Iris pigment epithelial cell (primary cell): Measurements from ENCODE around the gene LRRC45.
A peak's percentile ranks its signal among the peaks of the same experiment; 100 is the strongest.

Source experiments
- DNase-seq: peaks from one replicate; pipeline ENCODE4 v3.0.0-alpha.2; 2011; ENCODE audit warnings: low read depth

LRRC45 gene

DNA sequence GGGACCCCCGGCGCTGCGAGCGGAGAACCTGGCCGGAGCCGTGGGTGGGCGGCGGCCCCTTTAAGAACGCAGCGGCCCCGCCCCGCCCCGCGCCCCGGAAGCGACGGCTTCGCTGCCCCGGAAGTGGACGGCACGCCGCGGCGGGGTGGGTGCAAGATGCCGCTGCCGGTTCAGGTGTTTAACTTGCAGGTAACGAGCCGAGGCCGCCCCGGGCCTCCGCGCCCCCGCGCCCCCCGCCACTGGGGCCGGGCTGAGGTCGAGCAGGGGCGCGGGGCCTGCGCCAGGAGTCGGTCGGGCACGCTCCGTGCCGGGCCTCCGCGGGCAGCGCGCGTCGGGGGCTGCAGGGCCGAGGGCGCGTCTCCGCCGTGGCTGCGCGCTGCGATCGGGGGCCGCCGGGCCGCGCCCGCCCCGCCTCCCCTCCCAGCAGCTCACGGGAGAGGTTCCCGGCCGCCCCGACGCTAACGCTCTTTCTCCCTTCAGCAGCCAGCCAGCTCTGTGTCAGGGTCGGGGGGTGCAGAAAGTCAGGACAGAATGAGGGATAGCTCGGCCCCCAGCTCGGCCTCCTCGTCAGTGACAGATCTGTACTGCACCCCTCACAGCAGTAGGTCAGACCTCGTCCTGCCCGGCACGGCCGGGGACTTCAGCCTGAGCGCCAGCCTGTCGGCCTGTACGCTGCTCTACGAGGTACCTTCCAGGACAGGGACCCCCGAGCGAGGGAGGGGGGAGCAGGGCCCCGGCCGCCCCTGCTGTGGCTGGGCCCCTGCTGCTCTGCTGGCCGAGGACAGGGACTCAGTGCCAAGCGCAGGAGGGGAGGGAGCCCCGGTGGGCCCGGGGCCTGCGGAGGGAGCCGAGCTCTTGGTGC lies 28.9 kb downstream of the LRRC45 start, which contains the start of the genes GPS1 and RFNG:
TSS of gene GPS1 (plus strand) at position 123 of the 862 bp plus-strand sequence. CDS start at position 157, 34 bp downstream.
TSS of gene RFNG (minus strand) at position 36 of the 862 bp plus-strand sequence. CDS start 45 bp downstream, outside the sequence.
- peak; percentile 63 for DNase-seq

DNA sequence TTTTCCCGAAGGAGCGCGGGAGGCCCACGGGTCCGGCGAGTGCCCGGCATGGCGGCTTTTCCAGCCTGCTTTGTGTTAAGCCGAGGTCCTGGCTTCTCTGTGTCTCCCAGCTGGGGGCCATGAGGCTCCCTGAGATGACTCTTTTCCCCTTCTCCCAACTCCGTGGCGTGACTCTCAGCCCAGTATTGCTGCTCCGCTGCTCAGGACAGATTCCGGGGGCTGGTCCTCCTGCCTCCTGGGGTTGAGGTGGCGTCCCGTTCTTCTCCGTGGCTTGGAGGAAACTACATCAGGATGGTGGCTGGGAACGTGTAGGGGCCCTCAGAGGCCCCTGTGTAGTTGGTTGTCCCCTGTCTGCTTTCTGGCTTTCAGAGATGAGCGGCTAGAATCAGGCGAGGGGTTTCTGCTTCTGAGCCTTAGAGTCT lies 29.5 kb downstream of the LRRC45 start:
- no peak for DNase-seq

- no peak for DNase-seq
Measured at GRCh38 chr17:82053130-82053529, 30.0 kb downstream of the LRRC45 start.

GRCh38 chr17:82053556-82054263 lies 30.6 kb downstream of the LRRC45 start:
- no peak for DNase-seq

DNA sequence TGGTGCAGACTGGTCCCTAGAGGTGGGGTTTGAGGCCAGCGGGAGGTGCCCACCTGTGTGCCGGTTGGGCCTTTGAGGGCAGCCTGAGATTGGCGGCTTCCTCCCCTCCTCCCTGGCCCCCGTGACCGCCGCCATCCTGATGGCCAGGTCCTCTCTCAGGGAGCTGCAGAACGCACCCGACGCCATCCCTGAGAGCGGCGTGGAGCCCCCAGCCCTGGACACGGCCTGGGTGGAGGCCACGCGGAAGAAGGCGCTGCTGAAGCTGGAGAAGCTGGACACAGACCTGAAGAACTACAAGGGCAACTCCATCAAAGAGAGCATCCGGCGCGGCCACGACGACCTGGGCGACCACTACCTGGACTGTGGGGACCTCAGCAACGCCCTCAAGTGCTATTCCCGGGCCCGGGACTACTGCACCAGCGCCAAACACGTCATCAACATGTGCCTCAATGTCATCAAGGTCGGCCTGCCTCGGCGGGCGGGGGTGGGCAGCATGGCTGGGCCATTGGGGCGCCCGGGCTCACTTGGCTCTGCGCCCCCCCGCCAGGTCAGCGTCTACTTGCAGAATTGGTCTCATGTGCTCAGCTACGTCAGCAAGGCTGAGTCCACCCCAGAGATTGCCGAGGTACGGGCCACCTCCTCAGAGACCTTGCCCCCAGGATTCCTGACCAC lies 31.4 kb downstream of the LRRC45 start:
- no peak for DNase-seq

- DNase-seq, result no peak
Measured at GRCh38 chr17:82055023-82055964, 32.2 kb downstream of the LRRC45 start.

DNA sequence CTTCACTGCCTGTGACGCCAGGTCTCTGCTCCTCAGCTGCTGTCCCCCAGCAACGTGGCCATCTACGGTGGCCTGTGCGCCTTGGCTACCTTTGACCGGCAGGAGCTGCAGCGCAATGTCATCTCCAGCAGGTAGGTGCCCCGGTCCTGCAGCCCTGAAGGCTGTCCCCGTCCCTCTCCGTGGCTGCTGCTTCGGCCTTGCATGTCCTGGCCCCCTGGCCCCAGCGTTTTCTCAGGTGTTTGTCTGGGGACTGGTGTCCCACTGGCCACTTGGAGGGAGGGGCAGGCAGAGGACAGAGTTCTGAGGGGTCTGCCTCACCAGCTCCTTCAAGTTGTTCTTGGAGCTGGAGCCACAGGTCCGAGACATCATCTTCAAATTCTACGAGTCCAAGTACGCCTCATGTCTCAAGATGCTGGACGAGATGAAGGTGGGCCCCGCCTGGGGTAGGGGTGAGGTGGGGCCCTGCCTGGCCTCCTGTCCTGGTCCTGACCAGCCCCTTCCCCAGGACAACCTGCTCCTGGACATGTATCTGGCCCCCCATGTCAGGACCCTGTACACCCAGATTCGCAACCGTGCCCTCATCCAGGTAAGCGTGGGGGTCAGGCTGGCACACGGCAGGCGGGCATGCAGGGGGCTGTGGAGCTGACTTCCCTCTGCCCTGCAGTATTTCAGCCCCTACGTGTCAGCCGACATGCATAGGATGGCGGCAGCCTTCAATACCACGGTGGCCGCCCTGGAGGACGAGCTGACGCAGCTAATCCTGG lies 33.0 kb downstream of the LRRC45 start:
- DNase-seq, result no peak

GRCh38 chr17:82056729-82057621 lies 33.9 kb downstream of the LRRC45 start:
- DNase-seq, result no peak

- no peak for DNase-seq
Measured at GRCh38 chr17:82058230-82058854, 35.2 kb downstream of the LRRC45 start.

DNA sequence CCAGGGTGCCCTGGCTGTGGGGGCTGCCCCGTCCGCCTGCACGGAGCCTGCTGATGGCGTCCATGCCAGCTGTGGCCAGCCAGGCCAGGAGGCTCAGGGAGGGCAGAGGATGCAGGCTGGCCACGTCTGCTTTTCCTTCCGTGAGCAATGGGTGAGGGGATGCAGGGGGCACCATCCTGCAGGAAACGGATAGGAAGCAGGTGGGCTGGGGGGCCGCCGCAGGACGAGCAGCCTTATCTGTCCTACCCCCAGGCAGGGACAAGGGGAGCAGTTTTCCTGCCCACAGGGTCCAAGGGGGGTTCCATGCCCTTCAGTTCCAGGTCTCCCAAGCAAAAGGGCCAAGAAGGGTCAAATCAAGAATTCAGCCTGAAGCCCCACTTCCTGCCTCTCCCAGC lies 35.7 kb downstream of the LRRC45 start:
- no peak for DNase-seq

- DNase-seq, result no peak
Measured at GRCh38 chr17:82059272-82060000, 36.3 kb downstream of the LRRC45 start.

DNA sequence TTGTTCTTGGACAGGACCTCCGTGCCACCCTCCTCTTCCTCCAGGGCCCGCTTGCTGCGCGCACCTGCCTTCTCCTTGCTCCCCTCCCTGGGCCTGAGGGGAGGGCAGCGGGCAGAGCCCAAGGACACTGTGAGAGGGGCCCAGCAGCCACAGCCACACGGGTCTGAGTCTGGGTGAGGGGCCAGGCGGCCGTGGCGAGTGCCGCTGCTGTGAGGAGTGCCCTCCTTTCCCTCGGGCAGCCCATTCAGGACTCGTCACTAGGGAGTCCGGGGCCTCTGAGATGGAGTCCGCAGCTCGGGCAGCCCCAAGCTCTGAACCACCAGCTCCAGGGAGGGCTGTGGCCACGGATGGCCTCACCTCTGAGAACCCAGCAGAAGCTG lies 36.9 kb downstream of the LRRC45 start:
- no peak for DNase-seq

DNA sequence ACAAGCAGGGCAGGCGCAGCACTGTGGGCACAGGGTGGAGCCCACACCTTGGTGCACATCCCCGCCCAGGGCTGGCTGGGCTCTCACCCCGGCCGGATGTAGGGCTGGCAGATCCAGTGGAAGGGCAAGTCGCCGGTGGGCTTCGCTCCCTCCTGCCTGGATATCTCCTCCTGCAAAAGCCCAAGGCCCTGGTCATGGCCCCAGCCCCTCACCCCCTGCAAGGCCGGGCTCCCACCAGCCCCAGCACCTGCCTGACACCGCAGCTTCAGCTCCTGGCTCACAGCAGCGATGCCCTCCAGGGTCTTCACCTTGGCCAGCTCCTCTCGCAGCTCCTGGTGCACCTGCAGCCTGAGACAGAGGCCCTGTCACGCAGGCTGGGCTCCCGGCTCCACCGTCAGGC lies 37.5 kb downstream of the LRRC45 start:
- no peak for DNase-seq

GRCh38 chr17:82061047-82061925 lies 38.2 kb downstream of the LRRC45 start:
- DNase-seq, result no peak

DNA sequence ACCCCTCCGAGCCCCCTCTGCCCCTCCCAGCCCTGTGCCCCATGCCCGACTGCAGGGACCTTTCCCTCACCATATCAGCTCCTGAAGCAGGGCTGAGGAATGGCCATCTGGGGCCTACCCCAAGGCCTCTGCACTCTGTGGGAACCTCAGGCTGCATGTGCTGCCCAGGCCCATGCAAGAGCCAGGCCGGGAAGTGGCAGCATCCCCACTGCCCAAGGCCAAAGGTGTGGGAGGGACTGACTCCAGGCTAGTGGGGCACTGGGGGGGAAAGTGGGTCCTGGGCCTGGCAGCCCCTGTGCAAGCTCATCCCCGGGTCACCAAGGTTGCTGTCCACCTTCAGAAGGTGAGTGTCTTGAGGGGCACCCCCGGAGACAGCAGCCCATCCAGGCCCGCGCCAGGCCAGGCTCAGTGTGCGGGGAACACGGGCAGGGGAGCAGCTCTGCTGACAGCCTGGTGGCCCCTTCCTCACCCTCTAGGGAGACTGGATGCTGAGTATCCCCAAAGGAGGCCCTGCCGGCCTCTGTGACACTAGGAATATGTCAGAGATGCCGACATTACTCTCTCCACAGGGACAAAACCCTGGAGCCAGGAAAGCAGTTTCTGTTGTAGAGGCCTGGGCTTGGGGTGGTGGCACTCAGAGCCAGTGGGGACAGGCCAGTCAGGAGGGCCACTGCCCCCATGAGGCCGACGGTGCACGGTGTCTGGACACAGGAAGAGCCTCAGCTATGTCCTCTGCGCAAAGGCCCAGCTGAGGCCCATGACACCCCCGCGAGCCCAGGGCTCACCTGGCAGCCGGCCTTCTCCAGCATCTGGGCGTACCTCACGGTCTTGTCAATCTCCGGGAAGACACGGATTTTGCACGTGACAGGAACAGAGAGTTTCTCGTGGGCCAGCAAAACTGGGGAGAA lies 39.2 kb downstream of the LRRC45 start:
- DNase-seq, result no peak

DNA sequence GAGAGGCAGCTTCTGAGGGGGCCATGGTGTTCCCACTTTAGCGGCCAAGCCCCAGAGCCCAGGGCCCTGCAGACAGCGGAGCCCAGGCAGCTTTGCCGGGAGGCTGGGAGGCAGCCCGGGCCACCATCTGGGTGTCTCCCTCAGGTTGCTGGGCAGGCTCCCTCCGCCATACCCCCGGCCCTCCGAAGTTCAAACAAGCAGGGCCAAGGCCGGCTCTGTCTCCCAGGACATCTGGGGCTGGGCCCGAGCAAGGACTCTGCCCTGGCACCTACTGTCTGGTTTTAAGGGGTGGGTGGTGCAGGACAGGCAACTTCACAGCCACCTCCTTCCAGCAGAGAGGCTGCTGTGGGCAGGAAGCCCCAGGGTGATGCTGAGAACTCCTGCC lies 39.9 kb downstream of the LRRC45 start:
- DNase-seq, result no peak
